ENCODE measurements around the gene SLC25A6.
"Not testable (repeated sequence)": the region's sequence is repeated elsewhere in the genome, so short reads cannot be mapped to it uniquely, and the experiment has no call there.

The SLC25A6 gene

DNA sequence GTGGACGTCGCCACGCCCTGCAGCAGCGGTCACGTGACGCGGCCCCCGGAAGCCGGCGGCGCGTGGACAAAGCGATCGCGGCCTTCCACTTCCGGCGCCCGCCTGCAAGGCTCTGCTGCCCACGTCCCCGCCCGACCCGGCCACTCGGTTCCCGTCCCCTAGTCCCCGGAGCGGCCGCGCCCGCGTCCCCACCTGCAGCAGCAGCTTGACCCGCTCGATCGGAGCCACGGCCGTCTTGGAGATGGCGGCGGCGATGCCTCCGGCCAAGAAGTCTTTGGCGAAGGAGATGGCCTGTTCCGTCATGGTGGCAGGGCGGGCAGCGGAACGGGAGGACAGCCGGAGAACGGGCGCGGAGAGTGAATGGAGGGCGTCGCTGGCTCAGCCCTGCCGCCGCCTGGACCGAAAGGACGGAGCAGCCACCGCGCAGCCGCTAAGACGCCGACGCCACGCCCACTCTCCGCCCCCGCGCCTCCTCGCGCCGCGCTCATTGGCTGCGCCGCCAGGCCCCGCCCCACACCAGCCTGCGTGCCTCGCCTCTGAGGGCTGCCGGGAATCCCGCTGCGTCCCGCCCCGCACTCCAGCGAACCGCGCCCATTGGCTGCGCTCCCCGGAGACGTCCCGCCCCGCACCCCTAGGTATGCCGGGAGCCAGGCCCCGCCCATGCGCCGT is at the start of gene SLC25A6:
TSS of gene SLC25A6 (minus strand) at position 407 of the 669 bp plus-strand sequence. CDS start at position 303, 104 bp downstream.
- peak; percentile 90 for DNase-seq (ENCODE audit: low spot score)

DNA sequence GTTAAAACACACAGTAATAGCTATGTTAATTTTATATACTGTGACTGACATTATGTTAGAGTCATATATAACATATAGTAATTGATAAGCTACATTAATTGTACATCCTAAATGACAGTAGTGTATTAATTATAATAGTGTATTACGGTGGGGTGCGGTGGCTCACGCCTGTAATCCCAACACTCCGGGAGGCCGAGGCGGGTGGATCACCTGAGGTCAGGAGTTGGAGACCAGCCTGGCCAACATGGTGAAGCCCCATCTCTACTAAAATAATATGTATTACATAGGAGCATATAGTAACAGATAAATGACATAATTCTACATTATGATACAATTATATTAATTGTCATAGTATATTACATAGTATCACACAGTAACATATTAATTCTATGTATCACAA is 48.6 kb upstream of the SLC25A6 start:
- DNase-seq (ENCODE audit: low spot score) = no peak

DNA sequence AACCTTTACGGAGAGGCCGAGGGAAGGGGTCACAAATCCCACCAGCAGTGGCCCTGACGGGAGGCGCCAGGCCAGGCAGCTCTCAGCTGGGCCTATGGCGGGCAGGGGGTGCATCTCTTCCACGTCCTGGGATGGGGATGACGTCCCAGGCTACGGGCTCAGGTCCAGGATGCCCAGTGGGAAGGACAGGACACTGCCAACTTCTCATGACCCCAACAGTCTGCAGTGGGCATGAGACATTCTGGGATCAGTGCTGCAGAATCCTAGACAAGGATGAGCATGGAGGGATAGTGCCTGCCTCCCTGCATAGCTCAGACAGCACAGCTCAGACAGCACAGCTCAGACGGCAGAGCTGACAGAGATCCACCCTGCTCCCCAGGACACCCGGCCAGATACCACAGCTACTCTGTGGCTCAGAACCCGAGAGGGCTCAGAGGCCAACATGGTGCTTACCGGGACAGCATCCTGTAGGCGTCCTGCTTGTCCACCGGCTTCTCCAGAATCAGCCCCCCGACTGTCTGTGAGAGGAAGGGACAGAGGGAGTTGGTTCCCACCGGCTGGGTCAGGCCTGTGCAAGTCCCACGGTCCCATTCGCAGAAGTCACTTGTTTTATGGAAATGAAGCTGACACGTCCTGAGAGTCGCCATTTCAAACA is 43.5 kb upstream of the SLC25A6 start:
- DNase-seq (ENCODE audit: low spot score) = no peak

DNA sequence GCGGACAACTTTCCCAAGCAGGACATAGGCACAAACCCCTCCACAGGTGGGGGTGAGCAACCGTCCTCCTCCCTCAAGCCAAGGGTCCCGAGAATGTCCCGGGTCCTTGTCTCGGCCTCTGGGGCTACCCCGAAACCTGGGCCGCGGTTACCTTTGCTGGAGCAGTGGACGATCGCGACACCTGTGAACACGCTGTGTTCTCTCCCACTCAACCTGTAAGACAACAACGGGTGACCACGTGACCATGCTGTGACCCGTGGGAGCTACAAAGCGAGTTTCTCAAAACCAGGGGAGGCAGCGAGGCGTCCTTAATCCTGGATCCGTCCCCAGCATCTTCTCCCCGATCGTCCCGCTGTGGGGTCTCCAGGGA is 42.9 kb upstream of the SLC25A6 start:
- no peak for DNase-seq (ENCODE audit: low spot score)

DNA sequence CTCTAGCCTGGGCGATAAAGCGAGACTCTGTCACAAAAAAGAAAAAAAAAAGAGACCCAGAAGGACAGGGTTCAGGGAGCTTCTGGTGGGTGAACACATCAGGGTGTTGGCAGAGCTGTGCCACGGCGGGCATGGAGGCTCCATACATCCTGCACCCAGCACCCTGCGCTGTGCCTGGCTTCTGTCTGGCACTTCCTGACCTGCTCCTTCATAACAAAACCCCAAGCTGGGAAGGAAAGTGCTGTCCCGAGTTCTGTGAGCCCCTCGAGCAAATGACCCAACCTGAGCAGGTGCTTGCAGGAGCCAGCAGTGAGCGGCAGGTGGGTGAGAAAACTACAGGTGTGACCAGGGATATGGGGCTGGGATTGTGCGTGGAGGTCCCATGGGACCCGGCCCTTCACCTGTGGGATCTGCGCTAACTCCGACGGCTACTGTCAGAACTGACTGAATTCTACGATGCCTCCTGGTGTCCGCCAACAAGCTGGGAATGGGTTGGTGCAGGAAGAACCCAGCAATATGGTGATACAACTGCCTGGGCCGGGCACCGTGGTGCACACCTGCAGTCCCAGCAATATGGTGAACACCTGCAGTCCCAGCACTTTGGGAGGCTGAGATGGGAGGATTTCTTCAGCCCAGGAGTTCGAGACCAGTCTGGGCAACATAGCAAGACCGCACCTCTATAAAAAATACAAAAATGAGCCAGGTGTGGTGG is 41.9 kb upstream of the SLC25A6 start:
- no peak for DNase-seq (ENCODE audit: low spot score)

DNA sequence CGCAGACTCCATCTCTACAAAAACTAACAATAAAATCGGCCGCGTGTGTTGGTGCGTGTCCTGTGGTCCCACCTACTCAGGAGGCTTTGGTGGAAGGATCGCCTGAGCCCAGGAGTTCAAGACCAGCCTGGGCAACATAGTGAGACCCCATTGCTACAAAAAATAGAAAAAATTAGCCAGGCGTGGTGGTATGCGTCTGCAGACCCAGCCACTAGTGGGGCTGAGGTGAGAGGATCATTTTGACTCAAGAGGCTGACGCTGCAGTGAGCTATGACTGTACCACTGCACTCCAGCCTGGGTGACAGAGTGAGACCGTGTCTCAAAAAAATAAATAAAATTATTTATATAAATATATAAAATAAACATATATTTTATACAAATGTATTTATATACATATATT is 38.5 kb upstream of the SLC25A6 start:
- DNase-seq (ENCODE audit: low spot score) = no peak

DNA sequence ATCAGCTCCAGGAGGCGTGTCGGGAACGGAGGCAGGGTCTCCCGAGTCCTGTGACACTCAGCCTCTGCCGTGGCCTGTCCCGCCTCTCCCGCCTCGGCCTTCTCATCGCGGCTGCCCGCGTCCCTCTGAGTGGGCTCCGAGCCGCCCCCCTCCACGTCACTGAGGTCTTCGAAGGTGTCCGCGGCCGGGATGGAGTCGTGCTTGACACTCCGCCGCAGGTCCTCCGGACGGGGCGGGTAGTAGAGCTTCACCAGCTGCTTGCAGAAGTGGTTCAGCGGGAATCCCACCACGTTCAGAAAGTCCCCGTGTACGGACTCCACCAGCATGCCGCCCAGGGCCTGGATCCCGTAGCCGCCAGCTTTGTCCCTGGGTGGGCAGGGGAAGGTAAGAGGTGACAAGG is 35.8 kb upstream of the SLC25A6 start:
- DNase-seq (ENCODE audit: low spot score) = no peak

DNA sequence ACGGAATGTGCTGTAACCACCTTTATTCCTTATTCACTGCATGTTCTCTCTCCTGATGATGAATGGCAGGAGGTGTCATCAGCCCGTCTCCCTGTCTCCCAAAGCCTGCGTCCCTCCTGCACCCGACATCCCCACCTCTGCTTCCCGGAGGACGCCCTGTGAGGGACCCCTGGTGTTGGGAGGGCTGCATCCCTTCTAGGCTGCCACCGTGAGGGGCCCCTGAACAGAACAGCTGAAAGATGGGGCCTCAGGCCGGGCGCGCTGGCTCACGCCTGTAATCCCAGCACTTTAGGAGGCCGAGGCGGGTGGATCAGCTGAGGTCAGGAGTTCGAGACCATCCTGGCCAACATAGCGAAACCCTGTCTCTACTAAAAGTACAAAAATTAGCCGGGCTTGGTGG is 34.4 kb upstream of the SLC25A6 start:
- not testable (repeated sequence) for DNase-seq (ENCODE audit: low spot score)

DNA sequence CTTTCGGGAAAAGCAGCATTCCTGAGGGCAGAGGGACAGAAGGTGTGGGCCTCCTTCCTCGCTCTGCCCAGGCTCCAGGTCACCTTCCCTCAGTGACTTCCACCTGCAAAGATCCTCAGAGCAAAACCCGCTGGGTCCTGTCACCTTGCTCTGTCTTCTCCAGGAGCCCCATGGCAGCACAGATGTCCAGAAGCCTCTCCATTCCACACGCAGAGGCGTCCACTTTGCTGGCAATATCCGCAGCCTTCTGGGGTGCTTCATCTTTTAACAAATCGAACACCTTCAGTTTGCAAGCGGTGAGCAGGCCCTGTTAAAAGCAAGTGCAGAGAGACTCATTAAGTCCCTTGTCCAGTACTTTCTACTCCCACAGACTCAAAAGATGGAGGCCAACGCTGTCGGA is 33.5 kb upstream of the SLC25A6 start:
- DNase-seq (ENCODE audit: low spot score) = no peak

DNA sequence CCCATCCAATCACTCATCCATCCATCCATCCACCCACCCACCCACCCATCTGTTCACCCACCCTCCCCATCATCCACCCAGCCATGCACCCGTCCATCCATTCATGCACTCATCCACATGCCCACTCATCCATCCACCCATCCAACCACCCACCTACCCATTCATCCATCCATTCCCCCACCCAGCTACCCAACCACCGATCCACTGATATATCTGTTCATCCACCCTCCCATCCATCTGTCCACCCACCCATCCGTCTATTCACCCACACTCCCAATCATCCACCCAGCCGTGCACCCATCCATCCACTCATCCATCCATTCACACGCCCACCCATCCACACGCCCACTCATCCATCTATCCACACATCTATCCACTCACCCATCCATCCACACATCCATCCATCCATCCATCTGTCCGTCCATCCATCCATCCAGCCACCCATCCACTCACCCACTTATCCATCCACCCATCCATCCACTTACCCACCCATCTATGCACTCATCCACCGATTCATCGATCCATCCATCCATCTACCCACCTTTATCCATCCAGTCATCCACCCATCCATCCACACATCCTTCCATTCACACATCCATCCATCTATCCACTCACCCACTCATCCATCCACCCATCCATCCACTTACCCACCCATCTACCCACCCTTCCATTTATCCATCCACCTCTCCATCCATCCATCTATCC is 32.4 kb upstream of the SLC25A6 start:
- DNase-seq (ENCODE audit: low spot score) = no peak

DNA sequence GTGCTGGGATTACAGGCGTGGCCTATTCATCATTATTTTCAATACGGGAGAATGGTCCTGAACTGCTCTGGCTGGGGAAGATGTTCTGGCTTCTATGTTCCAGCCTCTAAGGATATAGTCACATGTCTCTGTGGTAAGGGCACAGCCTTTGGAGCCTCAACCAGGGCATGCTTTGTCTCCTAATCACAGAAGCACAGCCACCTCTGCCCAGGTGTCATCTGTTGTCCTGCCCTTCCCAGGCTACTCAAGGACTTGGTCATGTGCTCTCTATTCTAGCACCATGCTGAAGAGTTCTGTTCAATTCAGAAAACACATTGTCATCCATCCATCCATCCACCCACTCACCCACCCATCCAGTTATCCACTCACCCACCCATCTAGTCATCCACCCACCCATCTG is 31.3 kb upstream of the SLC25A6 start:
- DNase-seq (ENCODE audit: low spot score) = no peak

DNA sequence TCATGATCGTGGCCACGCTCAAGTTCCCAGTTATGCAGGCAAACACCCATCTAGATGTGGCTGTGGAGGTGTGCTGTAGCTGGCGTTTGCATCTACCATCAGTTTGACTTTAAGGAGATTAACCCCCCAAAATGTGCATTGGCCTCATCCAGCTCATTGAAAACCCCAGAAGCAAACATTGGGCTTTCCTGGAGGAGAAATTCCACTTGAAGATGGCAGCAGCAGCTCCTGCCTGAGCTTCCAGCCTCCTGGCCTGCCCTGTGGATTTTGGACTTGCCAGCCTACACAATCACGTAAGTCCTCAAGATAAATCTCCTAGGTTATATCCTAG is 30.2 kb upstream of the SLC25A6 start:
- DNase-seq (ENCODE audit: low spot score) = no peak

DNA sequence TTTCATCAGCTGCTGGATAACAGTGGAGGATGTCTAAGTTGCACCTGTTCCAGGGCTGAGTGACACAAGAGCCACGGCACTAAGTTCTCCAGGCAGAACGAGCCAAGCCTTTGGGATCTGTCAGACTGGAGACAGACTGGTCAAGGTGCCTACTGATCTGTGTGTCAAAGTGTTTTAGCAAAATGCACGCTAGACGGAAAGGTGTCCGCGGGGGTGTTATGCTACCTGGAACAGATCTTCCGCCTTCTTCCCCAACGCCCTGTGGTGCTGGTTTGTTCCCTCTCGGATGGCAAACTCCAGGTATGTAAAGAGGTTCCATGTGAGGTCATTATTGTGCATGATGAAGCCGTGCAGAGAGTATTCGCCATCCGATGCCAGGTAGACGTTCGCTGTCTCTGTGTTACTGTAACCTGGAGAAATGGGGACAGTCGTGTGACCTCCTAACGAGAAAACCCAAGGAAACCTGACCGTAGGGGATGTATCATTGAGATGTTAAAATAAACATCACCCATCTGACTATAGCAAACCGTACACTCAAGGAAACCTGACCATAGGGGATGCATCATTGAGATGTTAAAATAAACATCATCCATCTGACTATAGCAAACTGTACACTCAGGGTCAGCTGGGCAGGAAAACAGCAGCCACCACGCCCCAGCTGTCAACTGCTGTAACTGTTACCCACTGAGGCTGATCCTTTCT is 29.7 kb upstream of the SLC25A6 start:
- DNase-seq (ENCODE audit: low spot score) = no peak

DNA sequence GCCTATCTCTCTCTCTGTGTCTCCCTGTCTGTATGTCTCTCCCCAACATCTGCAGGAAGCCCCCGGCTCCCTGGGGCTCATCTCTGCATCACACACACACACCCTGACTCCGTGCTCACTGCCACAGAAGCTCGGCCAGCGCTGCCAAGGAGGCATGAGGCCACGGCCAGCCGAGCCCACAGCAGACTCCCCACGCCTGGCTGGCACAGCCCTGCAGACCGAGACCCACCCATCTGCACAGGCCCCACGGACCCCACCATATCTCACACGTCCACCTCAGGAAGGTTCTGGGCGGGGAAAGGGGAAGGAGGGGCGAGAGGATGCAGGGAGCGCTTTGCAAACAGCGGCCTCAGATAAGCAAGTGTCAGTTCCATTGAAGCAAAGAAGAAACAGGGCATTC is 28.5 kb upstream of the SLC25A6 start:
- no peak for DNase-seq (ENCODE audit: low spot score)

DNA sequence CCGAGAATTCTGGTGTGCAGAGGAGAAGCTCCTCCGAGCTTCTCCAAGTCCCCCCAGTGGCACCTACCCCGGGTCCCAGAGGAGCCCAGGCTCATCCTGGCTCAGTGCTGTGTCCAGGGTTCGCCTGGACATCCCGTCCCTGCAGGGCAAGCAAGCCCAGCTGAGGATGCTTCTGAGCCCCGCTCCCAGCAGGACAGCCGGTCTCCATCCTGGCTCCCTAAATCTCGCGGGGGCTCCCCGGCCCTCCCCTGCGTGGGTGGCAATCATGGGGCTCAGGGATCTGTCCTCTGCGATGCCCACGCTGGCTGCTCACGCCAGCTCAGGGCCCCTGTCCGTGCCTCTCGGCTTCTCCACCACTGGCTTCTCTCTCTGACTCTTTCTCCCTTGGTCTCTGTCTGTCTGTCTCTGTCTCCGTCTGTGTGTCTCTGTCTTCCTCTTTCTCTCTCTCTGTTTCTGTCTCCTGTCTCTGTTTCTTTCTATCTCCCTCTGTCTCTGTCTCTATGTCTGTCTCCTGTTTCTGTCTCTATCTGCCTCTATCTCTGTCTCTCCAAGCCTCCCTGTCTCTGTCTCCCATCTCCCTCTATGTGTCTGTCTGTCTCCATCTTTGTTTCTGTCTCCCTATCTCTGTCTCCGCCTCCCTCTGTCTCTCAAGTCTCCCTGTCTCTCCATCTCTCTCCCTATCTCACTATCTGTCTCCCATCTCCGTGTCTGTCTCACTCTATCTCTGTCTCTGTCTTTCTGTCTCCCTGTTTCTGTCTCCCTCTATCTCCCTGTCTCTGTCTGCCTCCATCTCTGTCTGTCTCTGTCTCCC is 27.8 kb upstream of the SLC25A6 start:
- DNase-seq (ENCODE audit: low spot score) = no peak

DNA sequence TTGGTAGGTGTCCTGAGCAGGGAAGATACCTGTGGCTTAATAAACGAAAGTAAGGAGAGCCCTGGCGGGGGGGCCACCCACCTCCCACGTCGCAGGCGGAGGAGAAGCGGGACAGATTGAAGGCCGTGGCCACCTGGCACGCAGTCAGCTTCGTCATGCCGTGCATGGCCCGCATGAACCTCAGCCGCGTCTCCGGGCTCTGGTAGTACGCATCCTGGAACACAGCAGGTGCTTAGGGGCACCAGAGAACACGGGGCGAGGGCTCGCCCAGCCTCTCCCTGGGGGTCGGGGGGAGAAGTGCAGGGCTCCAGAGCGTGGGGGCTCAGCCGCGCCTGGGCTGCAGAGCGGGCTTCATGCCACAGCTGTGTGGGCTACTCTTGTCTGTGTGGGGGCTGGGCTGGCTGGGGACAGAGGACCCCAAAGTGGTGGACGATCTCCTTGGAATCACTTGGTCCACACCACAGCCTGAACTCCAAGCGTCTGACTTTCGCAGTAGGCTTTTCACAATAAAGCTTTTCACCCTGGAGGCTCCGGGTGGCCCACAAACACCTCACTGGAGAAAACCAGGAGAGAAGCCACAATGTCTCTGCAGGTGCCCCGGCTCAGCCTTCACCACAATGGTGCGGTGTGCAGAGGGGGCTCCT is 27.1 kb upstream of the SLC25A6 start:
- DNase-seq (ENCODE audit: low spot score) = no peak

DNA sequence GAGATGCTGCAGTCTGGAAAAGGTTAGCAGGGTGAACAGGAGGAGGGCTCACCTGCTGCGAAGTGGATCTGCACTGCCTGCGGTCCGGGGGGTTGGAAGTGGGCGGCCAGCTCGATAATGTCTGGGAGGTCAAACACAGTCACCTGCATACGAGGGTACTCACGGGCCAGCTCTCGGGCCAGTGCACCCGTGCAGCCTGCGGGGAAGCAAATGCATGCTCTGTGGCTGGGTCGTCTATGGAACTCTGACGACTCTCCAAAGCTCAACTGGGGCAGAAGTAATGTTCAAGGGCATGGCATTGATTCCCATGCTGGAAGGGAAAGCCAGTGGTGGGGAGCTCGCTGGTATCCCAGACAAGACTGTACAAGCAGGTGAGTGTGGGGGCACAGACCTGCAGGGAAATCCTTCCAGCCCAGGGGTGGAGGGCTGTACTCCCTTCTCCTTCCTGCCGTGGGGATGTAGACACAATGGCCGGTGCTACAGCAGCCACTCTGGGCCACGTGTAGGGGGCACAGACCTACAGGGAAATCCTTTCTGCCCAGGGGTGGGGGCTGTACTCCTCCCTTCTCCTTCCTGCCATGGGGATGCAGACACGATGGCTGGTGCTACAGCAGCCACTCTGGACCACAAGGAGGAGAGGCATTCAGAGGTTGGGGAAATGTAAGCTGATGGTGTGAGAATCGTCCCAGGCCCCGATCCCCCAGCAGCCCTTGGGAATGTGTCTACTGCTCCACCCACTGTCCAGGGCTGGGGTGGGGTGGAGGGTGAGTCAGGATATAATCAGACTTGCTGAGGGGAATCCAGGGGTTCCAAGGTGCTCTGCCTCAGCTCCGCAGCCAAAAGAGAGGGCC is 26.2 kb upstream of the SLC25A6 start:
- DNase-seq (ENCODE audit: low spot score) = no peak

DNA sequence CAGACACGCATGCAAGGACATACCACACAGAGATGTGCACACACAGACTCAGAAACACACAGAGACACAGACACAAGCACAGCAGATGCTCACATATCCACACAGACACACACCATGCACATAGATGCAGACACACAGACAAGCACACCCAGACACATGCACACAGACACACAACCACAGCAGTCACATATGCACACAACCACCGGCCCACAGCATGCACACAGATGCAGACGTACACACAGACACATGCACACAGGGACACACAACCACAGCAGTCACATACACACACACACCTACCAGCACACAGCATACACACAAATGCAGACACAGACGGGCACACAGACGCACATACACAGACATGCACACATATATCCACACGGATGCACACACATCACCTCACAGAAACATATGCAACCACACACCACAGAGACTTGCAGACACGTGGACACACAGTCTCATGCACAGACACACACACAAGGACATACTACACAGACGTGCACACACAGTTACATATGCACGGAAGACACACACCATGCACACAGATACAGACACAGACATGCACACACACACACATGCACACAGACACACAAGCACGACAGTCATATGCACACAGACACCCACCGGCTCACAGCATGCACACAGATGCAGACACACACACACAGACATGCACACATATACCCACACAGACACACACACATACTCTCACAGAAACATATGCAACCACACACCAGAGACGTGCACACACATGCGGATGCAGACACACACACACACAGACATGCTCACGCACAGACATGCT is 25.2 kb upstream of the SLC25A6 start:
- no peak for DNase-seq (ENCODE audit: low spot score)

DNA sequence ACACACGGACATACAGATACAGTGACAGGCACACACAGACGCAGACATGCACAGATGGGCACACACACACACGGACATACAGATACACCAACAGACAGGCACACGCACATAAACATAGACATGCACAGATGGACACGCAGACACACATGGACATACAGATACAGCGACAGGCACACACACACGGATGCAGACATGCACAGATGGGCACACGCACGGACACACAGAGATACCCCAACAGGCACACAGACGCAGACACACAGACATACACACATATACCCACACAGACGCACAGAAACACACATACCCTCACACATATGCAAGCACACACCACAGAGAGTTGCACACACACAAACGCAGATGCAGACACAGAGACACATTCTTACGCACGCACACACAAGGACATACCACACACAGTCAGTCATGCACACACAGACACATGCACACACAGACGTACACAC is 24.4 kb upstream of the SLC25A6 start:
- no peak for DNase-seq (ENCODE audit: low spot score)
